ENCODE measurements around the gene MYOZ1. TPM values are rescaled to one million over a fixed set of nuclear protein-coding genes. Genes with fewer than 3 reads are reported as not detected.
A peak's percentile ranks its signal among the peaks of the same experiment; 100 is the strongest.

The MYOZ1 gene
- total RNA-seq, 1 donor from 2014 or later: 1.4 TPM

DNA sequence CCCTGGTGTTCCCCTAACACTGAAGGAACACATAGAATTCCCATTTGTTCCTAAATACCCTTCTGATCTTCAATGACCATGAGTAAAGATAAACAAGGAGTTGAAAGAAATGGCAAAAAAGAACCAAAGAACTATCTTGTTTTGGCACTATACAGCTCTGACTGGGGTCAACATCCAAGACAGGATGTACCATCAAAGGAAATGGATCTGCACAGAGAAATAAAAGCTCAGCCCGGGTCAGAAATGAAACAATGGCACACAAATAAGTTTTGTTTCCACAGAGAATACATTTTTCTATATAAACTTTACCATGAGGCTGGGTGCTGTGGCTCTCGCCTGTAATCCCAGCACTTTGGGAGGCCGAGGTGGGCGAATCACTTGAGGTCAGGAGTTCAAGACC lies 32.2 kb downstream of the MYOZ1 start:
- H3K27ac Mint-ChIP-seq: no peak overlapping the region
- DNase-seq (ENCODE audit: low spot score in 2 of 2, unreplicated experiment in 2 of 2): no peak
- H3K36me3 Mint-ChIP-seq: peaks cover 7% of the 10 kb centered on the region
- H3K9me3 Mint-ChIP-seq: no peaks in the 10 kb centered on the region
- H3K4me1 Mint-ChIP-seq: no peaks in the 10 kb centered on the region
- TF ChIP-seq, protein P1, sequence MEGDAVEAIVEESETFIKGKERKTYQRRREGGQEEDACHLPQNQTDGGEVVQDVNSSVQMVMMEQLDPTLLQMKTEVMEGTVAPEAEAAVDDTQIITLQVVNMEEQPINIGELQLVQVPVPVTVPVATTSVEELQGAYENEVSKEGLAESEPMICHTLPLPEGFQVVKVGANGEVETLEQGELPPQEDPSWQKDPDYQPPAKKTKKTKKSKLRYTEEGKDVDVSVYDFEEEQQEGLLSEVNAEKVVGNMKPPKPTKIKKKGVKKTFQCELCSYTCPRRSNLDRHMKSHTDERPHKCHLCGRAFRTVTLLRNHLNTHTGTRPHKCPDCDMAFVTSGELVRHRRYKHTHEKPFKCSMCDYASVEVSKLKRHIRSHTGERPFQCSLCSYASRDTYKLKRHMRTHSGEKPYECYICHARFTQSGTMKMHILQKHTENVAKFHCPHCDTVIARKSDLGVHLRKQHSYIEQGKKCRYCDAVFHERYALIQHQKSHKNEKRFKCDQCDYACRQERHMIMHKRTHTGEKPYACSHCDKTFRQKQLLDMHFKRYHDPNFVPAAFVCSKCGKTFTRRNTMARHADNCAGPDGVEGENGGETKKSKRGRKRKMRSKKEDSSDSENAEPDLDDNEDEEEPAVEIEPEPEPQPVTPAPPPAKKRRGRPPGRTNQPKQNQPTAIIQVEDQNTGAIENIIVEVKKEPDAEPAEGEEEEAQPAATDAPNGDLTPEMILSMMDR (IDR thresholded peaks at IDR 0.05; ENCODE audit: unreplicated experiment): no peak
- no peaks in the 10 kb centered on the region for H3K27me3 Mint-ChIP-seq (ENCODE audit: low read depth)
- H3K4me3 Mint-ChIP-seq: no peak overlapping the region

DNA sequence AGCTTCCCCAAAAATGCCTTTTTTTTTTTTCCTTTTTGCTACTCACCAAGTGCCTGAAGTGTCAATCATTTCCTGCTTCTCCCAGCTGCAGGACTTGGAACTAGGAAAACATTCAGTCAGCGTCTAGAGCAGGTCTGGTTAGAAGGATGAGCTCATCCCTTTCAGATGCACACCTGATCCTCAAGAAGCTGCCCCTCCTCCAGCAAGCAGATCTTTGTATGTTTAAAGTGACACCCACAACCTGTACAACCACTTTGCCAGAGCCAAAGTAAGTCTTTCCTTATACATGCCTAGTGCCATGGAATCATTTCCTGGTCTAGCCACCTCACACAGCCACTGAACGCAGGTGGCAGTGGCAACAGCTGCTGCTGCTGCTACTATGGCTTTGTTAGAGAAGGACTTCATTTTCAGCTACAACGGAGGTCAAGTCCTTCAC lies 39.8 kb downstream of the MYOZ1 start:
- H3K9me3 Mint-ChIP-seq: no peaks in the 10 kb centered on the region
- DNase-seq (ENCODE audit: low spot score in 2 of 2, unreplicated experiment in 2 of 2): no peak
- no peaks in the 10 kb centered on the region for H3K27me3 Mint-ChIP-seq (ENCODE audit: low read depth)
- H3K27ac Mint-ChIP-seq: peak overlapping the region; percentile 30
- TF ChIP-seq, protein P1 (IDR thresholded peaks at IDR 0.05; ENCODE audit: unreplicated experiment): no peak
- H3K4me3 Mint-ChIP-seq: no peak overlapping the region
- peaks cover 7% of the 10 kb centered on the region for H3K36me3 Mint-ChIP-seq
- H3K4me1 Mint-ChIP-seq: peaks cover 8% of the 10 kb centered on the region

DNA sequence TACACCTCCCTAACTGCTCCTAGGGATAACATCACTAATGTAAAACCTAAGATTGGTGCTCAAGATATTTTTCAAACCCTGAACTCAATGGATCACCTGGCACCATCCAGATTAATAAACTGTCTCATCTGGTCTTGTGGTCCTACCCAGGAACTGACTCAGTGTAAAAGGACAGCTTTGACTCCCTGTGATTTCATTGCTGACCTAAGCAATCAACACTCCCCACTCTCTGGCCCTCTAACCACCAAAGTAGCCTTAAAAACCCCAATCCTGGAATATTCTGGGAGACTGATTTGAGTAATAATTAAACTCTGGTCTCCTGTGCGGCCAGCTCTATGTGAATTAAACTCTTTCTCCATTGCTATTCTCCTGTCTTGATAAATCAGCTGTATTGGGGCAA lies 43.9 kb downstream of the MYOZ1 start:
- H3K4me1 Mint-ChIP-seq: peaks cover 10% of the 10 kb centered on the region
- H3K4me3 Mint-ChIP-seq: no peak overlapping the region
- DNase-seq (ENCODE audit: low spot score in 2 of 2, unreplicated experiment in 2 of 2): no peak
- no peaks in the 10 kb centered on the region for H3K9me3 Mint-ChIP-seq
- TF ChIP-seq, protein P1 (IDR thresholded peaks at IDR 0.05; ENCODE audit: unreplicated experiment): no peak
- peaks cover 2% of the 10 kb centered on the region for H3K27me3 Mint-ChIP-seq (ENCODE audit: low read depth)
- no peak overlapping the region for H3K27ac Mint-ChIP-seq
- no peaks in the 10 kb centered on the region for H3K36me3 Mint-ChIP-seq

DNA sequence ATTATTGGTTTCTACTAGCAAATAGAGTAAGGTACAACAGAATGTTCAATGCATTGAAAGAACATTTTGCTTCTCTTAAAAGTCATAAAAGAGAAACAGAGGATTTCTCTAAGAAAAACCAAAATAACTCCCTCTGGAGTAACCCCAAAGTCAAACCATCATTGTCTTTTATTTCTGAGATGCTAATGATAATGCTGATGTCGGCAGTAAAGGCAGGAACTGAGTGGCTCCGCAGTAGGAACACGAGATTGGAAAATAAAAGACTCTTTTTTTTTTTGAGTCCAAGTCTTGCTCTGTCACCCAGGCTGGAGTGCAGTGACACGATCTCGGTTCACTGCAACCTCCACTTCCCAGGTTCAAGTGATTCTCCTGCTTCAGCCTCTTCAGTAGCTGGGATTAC lies 47.5 kb downstream of the MYOZ1 start:
- H3K36me3 Mint-ChIP-seq: no peaks in the 10 kb centered on the region
- H3K4me1 Mint-ChIP-seq: peaks cover 22% of the 10 kb centered on the region
- peaks cover 19% of the 10 kb centered on the region for H3K27me3 Mint-ChIP-seq (ENCODE audit: low read depth)
- H3K4me3 Mint-ChIP-seq: no peak overlapping the region
- no peak overlapping the region for H3K27ac Mint-ChIP-seq
- TF ChIP-seq, protein P1 (IDR thresholded peaks at IDR 0.05; ENCODE audit: unreplicated experiment): no peak
- no peak for DNase-seq (ENCODE audit: low spot score in 2 of 2, unreplicated experiment in 2 of 2)
- no peaks in the 10 kb centered on the region for H3K9me3 Mint-ChIP-seq

DNA sequence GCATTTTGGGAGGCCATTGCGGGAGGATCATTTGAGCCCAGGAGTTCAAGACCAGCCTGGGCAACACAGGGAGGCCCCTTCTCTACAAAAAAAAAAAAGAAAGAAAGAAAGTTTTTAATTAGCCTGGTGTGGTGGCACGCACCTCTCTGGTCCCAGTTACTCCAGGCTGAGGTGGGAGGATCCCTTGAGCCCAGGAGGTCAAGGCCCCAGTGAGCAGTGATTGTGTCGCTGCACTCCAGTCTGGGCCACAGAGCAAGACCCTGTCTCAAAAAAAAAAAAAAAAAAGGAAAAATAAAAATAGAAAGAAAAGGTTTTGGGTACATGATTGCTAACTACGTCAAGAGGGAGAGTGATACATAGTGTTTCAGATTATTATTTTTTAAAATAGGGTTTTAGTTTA lies 48.2 kb downstream of the MYOZ1 start:
- TF ChIP-seq, protein P1 (IDR thresholded peaks at IDR 0.05; ENCODE audit: unreplicated experiment): no peak
- no peaks in the 10 kb centered on the region for H3K9me3 Mint-ChIP-seq
- peaks cover 24% of the 10 kb centered on the region for H3K27me3 Mint-ChIP-seq (ENCODE audit: low read depth)
- peaks cover 26% of the 10 kb centered on the region for H3K4me1 Mint-ChIP-seq
- H3K36me3 Mint-ChIP-seq: no peaks in the 10 kb centered on the region
- no peak overlapping the region for H3K4me3 Mint-ChIP-seq
- no peak overlapping the region for H3K27ac Mint-ChIP-seq
- no peak for DNase-seq (ENCODE audit: low spot score in 2 of 2, unreplicated experiment in 2 of 2)
